HEK293 (cell line): ENCODE measurements around the gene TXNDC8.

Experiments used
- CTCF ChIP-seq: fragments of 450-650 bp; formaldehyde crosslinking; IDR thresholded peaks from 2 replicates; pipeline ENCODE4 v1.5.1; 2016; ENCODE audit warnings: missing biosample characterization, missing genetic modification characterization
- ELK4 ChIP-seq: IDR thresholded peaks from 2 replicates; pipeline ENCODE4 v1.6.1; 2011; ENCODE audit warnings: mild to moderate bottlenecking, low read depth, low read length, borderline replicate concordance
- OVOL3 ChIP-seq: fragments of 450-650 bp; formaldehyde crosslinking; IDR thresholded peaks from 2 replicates; pipeline ENCODE4 v1.5.1; 2016; ENCODE audit warnings: missing biosample characterization, missing genetic modification characterization
- PRDM10 ChIP-seq: fragments of 450-650 bp; formaldehyde crosslinking; IDR thresholded peaks from 2 replicates; pipeline ENCODE4 v1.5.1; 2016; ENCODE audit warnings: missing biosample characterization, missing genetic modification characterization
- ZNF530 ChIP-seq: fragments of 450-650 bp; formaldehyde crosslinking; IDR thresholded peaks from 2 replicates; pipeline ENCODE4 v1.5.1; 2016; ENCODE audit warnings: low read depth, missing biosample characterization, missing genetic modification characterization
- ZNF677 ChIP-seq: fragments of 450-650 bp; IDR thresholded peaks from 2 replicates; pipeline ENCODE4 v1.5.0; 2018; ENCODE audit warnings: missing biosample characterization, mild to moderate bottlenecking, missing genetic modification characterization, moderate library complexity
- ZSCAN30 ChIP-seq: fragments of 450-650 bp; IDR thresholded peaks from 2 replicates; pipeline ENCODE4 v1.5.1; 2018; ENCODE audit warnings: missing biosample characterization, mild to moderate bottlenecking, missing genetic modification characterization, moderate library complexity

- TF ChIP-seq ZNF677 (tag by site-specific recombination), result no peak
- no peak for TF ChIP-seq OVOL3
- TF ChIP-seq CTCF (tag by site-specific recombination), result no peak
- no peak for TF ChIP-seq PRDM10 (tag by site-specific recombination)
- no peak for TF ChIP-seq ZSCAN30 (tag by site-specific recombination)
- no peak for TF ChIP-seq ELK4
- no peak for TF ChIP-seq ZNF530 (tag by site-specific recombination)
Measured at GRCh38 chr9:110316261-110317075, 21.2 kb downstream of the TXNDC8 start.
